HG02610 (cell line): Measurements from ENCODE around the gene SUB1.
"Not testable (repeated sequence)": the region's sequence is repeated elsewhere in the genome, so short reads cannot be mapped to it uniquely, and the experiment has no call there.

Experiments used
- ATAC-seq: cut with Tn5 transposase; IDR thresholded peaks from one replicate; pipeline ENCODE4 v1.9.1; 2021; ENCODE audit warnings: mild to moderate bottlenecking, moderate library complexity; ENCODE audit not compliant: unreplicated experiment

The SUB1 gene

DNA sequence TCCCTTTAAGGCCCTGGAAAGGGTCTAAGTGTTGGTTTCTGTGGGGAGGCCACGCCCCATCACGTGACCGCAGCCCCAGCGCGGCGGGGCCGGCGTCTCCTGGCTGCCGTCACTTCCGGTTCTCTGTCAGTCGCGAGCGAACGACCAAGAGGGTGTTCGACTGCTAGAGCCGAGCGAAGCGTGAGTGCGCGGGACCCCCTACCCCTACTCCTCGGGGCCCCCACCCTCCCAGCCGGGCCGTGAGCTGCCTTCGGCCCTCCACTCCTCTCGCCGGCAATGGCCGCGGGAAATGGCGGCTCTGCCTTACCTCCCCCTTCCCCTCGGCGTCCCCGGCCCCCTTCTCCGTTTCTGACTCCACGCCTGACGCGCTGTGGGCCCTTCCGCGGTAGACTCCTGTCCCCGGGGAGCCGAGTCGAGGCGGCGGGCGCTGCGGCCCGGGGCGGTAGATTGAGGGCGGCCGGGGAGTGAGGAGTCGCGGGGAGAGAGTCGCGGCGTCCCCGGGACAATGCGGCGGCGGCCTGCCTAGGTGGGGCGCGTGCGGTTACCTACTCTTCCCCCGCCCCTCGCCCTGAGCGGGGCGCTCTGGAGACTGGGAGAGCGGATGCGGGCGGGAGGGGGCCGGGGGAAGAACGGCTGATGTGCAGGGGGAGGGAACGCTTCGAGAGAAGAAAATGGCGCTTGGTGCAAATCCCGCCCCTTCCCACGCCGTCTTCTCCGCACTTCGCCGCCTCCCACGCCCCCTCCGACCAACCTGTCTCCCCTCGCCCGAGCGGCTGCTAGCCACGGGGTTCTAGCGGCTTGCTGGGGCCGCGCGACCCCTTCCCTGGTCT lies at the start of gene SUB1:
SUB1 (plus strand) TSS at position 112 of the 830 bp plus-strand sequence. CDS start 2,956 bp downstream, outside the sequence.
- ATAC-seq: peak; percentile 37

DNA sequence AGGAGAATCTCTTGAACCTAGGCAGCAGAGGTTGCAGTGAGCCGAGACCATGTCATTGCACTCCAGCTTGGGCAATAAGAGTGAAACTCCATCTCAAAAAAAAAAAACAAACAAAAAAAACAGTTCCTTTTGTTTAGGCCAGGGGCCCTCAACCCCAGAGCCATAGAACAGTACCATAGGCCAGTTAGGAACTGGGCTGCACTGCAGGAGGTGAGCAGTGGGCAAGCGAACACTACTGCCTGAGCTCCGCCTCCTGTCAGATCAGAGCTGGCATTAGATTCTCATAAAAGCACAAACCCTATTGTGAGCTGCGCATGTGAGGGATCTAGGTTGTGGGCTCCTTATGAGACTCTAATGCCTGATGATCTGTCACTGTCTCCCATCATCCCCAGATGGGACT lies 49.1 kb upstream of the SUB1 start:
- no peak for ATAC-seq

DNA sequence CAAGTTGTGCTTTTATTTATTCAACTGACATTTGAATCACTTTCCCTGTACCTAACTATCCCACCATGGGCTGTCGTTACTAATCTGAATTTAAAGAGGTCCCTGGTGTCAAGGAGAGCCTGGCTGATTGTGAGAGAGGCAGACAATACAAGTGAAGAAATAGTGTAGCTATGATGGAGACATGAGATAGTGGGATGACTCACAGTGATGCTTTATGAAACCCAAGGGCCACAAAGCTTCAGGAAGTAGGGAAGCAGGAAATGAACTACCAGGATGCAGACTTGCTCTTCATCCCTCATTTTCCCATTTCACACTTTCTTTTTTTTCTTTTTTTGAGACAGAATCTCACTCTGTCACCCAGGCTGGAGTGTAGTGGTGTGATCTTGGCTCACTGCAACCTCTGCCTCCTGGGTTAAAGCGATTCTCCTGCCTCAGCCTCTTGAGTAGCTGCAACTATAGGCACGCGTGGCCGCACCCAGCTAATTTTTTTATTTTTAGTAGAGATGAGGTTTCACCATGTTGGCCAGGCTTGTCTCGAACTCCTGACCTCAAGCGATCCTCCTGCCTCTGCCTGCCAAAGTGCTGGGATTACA lies 47.8 kb upstream of the SUB1 start:
- peak; percentile 40 for ATAC-seq

DNA sequence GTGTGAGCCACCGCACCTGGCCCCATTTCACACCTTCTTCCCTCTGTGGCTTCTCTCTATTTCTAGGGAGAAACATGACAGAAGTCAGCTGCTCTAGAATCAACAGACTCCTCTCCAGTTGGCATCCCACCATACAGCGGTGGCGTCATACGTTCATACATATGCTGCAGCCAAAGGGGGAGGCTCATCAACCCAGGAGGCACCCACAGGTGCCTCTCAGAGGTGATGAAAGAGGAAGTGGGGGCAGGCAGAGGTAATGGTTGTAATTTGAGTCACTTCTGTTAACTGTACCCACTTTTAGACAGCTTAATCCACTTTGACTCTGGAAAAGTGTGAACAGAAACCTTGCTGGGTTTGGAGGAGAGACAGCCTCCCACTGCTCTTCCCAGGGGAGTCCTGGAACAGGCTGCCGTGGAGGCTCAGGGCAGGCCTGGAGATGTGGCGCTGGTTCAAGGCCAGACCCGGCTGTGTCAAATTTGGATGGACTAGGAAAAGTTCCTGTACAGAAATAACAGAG lies 47.3 kb upstream of the SUB1 start:
- ATAC-seq: peak; percentile 78

DNA sequence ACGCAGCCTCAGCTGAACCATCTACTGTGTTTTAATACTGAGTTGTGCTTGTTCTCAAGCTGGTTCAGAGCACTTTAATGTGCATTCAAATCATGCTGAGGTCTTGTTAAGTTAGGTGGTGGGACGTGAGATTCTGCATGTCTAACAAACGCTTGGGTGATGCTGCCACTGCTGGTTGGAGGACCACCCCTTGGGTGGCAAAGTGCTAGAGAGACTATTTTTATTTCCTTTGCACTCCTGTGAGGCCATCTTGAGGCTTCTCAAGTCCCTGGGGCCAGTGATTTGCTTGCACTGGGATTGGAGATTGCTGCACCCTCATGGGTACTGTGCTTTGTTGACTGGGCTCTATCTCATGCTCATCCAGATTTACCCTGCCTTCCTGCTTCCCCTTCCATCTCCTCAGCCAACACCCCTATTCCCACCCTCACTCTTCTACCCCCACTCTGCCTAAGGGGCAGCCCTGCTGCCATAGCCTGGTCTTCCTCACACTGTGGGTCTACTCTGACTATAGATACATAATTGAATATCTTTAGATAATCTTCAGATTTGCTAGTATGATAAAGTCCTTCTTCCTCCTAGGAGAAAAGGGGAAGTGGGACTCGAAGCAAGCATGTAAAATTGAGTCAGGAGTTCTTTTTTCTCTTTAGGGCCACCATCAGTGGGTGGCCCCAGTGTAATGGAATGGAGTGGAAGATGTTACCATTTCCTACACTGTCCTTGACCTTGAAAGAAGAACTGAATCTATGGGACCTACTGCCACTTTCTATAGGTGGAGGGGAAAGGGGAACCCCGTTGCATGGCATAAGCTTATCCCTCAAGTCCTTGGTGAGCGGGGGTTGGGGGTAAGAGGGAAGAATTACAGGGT lies 45.1 kb upstream of the SUB1 start:
- no peak for ATAC-seq

DNA sequence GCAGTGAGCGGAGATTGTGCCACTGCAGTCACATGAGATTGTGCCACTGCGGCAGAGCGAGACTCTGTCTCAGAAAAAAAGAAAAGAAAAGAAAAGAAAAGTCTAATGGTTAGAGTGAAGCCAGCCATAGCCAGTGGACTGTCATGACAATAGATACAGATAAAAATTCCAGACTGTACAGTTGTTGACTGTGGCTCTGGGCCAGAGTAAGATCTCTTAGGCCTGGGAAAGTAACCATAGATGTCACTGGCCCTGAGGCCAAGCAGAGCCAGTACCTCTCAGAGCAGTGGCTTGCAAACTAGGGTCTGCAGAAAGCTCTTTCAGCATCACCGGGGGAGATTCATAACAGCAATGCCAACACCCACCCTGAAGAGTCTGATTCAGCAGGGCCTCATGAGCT lies 44.1 kb upstream of the SUB1 start:
- no peak for ATAC-seq

DNA sequence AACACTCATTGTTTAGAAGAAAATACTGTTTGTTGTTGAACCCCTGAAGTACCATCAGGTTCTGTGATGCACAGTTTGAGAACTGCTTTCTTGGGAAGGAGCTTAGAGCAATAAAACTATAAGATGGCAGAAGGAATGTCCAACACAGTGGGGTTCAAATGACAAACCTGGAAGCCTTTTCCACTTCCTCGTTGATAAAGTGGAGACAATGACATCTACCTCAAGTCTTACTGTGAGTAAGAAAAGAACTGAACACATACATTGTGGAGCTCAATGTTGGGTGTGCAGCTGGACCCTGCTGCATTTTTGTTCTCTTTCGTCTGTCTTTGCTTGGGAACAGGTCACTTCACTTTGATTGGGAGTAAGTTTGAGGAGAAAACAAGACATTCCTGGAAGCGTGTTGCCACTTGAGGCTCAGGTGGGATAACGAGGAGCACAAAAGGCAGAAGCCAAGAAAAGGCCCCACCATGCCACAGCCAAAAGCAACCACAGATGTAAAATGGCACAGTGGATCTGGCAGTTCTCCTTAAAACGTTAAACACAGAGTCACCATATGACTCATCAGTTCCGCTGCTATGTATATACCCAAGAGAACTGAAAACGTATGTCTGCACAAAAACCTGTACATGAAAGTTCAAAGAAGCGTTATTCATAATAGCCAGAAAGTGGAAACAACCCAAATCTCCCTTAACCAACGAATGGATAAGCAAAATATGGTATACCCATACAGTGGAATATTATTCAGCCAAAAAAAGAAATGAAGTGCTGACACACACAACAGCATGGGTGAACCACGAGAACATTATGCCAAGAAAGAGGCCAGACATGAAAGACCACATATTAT lies 42.9 kb upstream of the SUB1 start:
- ATAC-seq: peak; percentile 79

DNA sequence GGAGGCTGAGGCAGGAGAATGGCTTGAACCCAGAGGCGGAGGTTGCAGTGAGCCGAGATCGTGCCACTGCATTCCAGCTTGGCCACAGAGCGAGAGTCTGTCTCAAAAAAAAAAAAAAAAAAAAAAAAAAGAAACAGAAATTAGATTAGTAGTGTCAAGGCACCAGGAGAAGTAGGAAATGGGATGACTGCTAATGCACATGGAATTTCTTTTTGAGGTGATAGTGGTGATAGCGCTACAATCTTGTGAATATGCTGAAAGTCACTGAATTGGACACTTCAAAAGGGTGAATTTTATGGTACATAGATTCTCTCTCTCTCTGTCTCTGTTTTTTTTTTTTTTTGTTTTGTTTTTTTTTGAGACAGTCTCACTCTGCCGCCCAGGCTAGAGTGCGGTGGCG lies 42.1 kb upstream of the SUB1 start:
- no peak for ATAC-seq

DNA sequence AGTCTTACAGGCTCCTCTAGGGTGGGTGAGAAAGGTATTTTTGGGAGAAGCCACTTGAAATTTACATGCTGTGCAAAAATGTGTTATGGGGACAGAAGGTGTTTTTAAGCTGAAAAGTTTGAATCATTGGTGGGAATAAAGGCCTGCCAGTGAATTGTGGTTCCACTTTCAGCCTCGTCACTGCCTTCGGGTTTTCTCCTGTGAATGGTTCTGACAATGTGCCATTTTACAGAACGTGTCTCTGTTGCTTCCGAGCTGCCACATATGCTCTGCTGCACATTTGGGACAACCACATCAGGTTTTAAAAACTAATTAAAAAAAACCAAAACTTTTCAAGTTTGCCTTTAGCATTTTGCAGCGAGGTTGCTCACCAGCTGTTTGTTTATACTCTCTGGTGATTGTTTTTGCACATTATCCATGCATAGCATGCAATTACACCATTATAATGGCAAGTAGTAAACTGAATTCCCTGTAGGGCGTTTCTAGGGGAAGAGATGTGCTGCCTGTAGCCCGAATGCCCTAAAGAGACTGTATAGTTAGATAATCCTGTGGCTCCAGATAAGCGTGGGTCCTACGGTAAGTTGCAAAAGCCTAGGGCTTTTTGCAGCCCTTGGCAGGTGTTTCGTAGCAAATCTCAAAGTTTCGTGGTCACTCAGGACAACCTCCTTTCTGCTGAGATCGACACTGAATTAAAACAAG lies 40.1 kb upstream of the SUB1 start:
- no peak for ATAC-seq

DNA sequence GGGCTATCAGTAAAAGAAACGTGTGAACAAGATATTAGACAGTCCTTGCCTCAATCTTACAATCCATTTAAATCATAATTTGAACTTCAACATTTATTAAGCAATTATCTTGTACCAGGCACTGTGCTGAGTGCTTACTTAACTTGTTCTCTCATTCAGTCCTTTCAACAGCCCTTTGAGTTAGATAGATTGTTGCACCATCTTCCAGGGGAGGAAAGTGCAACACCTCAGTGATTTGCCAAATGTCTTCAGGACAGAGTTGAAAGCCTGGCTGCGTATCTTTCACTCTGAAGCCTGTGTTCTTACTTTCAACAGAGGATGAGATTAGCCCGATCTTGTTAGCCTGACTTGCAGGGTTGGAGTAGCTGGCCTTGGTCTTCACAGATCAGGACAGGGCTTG lies 34.2 kb upstream of the SUB1 start:
- no peak for ATAC-seq

DNA sequence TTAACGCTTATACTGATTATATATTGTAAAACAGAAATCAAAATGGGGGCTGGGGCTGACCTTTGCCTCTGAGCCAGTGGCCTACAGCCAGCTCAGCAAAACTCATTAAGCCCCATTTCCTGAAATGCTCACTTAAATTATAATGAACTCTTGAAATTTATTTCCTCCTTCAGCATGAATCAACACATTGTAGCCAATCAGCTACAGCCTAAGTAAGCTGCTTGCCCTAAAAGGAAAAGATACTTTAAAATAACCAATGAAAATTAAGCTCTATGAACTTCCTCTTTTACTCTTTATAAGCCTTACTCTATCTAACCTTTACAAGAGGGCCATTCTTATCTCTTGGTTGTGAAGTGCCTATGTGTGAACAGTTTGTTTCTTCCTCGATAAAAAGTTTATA lies 33.5 kb upstream of the SUB1 start:
- no peak for ATAC-seq

DNA sequence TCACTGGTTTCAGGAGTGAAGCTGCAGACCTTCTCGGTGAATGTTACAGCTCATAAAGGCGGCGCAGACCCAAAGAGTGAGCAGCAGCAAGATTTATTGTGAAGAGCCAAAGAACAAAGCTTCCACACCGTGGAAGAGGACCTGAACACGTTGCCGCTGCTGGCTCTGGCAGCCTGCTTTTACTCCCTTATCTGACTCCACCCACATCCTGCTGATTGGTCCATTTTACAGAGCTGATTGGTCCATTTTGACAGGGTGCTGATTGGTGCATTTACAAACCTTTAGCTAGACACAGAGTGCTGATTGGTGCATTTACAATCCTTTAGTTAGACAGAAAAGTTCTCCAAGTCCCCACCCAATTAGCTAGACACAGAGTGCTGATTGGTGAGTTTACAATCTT lies 32.9 kb upstream of the SUB1 start:
- not testable (repeated sequence) for ATAC-seq

DNA sequence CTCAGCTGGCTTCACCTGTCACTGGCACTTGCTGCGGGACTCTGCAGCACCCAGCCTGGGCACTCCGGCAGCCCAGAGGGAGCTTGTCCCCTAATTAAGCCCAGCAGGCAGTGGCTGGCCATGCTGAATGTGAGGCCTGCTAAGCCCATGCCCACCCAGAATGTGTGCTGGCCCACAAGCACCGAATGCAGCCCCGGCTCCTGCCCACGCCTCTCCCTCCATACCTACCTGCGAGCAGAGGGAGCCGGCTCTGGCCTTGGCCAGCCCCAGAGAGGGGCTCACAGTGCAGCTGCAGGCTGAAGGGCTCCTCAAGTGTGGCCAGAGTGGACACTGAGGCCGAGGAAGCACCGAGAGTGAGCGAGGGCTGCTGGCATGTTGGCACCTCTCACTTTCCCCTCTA lies 32.4 kb upstream of the SUB1 start:
- ATAC-seq: no peak

DNA sequence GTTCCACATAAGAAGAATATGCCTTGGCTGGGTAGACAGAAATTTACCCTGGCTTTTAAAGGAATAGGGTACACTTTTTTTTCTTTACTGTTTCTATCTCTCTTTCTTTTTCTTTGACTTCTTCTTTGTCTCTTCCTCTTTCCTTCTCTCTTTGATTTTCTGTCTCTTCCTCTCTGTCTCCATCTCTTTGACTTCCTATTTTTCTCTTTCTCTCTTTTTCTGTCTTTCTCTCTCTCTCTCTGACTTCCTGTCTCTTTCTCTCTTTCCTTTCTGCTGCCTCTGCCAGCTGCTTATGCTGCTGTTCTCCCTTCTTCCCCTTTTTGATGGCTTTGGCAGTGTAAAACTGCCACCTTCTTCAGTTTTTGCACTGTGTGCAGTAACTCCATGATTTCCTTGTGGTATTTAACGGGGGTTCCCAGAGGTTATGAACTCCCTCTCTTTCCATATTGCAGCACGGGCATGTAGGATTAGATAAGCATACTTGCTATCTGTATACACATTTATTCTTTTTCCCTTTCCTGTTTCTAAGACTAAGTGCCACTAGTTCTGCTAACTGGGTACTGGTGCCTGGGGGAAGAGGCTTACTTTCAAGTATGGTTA lies 31.1 kb upstream of the SUB1 start:
- ATAC-seq: not testable (repeated sequence)

DNA sequence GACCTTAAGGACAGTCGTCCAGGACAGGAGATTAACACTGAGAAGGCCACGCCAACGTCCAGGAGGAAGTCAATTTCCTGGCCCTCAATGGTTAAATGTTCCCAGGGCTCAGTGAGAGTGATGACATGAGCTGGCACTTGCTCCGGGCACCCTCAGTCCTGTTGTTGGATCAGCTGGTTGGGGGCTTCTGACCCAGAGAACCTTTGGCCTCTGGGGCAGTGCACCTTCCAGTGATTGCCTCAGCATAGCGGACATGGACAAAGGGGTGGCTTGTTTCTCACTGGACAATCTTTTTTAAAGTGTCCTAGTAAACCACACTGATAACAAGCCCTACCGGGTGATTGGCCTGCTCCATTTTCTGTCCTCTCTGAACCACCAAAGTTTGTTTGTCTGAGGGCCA lies 28.8 kb upstream of the SUB1 start:
- ATAC-seq: not testable (repeated sequence)

DNA sequence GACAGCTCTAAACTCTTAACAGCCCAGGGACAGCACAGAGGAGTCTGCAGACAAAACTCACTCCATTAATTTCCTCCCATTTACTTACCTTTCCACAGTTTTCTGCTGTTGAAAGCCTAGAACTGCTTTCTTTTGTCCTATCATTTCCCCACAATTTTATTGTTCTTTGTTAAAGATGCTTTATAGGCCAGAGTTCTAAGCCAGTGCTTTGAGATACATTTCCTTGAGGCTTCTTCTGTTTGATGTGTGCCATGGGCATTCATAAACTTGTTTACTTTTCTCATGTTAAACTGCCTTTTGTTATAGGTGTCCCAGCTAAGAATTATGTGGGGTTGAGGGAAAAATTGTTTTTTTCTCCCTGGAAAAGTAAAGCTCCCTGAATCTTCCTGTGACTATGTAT lies 25.9 kb upstream of the SUB1 start:
- no peak for ATAC-seq

DNA sequence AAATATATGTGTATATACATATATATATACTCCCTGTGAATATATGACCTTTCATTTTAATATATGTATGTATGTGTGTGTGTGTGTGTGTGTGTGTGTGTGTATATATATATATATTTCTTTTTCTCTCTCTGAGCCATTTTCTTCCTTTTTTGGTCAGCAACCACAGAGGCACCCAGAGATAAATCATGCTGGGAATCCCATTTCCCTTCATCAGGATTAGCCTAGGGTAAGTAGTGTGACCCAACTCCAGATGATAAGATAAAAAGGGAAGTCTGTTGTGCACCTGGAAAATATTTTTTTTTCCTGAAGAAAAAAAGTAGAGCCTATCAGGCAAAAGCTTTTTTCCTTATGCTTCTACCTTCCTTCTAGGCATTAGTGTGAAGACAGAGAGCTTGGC lies 25.4 kb upstream of the SUB1 start:
- ATAC-seq: no peak

DNA sequence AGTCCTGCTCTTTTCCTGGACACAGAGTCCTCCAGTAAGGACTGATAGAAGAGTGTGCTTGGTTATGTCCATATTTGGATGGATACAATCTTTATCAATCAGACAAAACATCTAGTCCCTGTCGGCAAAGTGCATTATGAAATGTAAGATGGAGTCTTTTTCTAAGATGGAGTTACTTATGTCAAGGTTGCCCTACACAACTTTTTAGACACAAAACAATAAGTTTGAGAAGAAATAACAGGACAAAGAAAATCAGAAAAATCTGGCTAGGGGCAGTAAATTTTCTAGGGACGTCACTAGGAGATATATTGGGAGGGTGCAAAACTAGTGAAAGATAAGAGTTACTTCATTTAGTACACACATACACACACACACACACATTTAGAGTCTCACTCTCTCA lies 23.3 kb upstream of the SUB1 start:
- ATAC-seq: no peak

DNA sequence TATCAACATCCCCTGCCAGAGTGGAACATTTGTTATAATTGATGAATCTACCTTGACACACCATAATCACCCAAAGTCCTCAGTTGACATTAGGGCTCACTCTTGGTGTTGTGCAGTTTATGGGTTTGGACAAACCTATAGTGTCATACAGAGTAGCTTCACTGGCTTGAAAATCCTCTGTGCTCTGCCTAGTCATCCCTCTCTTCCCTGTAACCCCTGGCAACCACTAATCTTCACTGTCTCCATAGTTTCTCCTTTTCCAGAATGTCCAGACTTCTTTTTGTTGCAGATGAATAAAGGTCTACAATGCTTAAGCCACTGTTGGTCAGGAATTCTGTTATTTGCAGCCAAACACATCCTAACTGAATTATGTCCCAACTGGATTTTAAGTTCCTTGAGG lies 22.5 kb upstream of the SUB1 start:
- no peak for ATAC-seq

DNA sequence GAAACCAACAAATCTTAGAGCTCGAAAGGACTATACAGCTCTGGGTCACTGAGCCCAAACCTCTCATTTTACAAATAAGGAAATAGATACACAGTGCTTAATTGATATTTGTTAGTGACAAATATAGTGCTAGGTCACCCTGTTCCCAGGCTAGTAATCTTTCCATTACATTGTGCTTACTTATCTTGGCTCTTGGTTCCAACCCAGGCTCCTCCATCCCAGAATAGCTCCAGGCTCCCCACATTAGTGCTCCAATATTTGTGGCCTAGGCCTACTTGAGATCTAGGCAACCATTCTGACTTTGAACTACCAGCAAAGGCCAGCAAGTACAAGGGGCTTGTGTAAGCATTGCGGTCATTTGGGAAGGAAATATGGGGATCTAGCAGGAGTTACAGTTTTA lies 21.7 kb upstream of the SUB1 start:
- ATAC-seq: no peak
